NCI-H345 (cell line): Measurements from ENCODE around the gene FBLN1.
"Not testable (repeated sequence)": the region's sequence is repeated elsewhere in the genome, so short reads cannot be mapped to it uniquely, and the experiment has no call there.

ENCODE experiments used
- DNase-seq: peaks from one replicate; lab custom pipeline; 2025; lab: John Stamatoyannopoulos, UW

The FBLN1 gene

DNA sequence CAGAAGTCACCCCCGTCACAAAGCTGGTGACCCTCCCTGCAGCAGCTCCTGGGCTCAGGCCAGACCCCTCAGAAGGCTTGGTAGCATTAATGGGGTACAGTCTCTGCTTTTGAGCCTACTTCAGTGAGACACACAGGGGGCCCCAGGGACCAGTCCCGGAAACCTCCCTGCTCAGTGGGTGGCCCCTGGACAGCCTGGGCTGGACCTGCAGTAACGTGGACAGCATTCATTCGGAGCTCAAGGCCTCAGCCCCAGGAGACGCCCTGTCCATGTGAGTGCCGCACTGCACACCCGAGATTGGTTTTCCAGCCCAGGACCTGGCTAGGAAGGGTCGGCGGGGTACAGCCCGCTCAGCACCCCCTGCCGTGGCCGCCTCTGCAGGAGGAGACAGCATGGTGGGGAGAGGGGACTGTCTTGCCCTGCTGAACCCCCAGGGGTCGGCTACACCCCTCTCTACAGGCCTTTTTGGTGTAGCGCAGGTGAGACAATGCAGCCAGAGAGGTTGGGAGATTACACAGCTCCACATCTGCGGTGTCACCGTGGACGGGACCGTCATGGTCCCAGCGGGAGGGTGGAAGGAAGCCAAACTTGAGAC, 83.4 kb downstream of the FBLN1 start:
- DNase-seq: peak; percentile 68

GRCh38 chr22:45586651-45587405, 84.1 kb downstream of the FBLN1 start:
- no peak for DNase-seq

- DNase-seq: no peak
Observed at GRCh38 chr22:45587638-45588505, 85.2 kb downstream of the FBLN1 start.

DNA sequence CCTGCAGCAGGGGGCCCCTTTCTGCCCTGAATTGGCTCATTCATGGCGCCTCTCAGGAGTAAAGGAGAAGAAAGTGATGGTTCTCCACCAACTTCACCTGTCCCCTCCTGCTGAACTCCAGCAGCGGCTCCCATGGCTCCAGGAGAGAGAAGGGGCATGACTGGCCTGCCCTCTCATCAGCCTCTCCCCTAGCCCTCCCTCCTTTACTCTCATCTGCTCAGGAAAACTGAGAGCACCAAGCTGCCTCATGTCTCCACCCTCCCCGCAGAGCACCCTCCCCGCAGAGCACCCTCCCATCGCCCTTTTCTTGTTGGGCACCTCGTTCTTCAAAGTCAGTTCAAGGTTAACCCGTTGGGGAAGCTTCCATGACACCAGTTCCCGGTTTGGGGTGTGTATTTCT, 86.9 kb downstream of the FBLN1 start:
- DNase-seq: no peak

DNA sequence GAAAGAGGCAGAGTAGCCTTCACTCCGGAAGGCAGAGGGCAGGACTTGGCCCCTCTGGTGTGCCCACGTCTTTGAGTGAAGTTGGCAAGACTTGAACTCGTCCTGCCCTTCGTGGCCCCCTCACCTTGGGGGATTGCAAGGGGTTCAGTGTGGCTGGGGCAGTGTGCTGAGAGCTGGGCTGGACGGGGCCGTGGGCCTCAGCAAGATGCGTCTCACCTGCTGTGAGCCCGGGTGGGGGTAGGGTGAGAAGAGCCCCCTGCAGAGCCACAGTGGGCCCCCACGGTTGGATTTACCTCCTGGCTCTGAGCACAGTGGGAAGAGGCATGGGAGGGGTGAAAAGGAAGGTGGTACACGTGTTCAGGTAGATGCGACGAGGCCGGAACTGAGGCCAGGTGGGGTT, 87.6 kb downstream of the FBLN1 start:
- no peak for DNase-seq

DNA sequence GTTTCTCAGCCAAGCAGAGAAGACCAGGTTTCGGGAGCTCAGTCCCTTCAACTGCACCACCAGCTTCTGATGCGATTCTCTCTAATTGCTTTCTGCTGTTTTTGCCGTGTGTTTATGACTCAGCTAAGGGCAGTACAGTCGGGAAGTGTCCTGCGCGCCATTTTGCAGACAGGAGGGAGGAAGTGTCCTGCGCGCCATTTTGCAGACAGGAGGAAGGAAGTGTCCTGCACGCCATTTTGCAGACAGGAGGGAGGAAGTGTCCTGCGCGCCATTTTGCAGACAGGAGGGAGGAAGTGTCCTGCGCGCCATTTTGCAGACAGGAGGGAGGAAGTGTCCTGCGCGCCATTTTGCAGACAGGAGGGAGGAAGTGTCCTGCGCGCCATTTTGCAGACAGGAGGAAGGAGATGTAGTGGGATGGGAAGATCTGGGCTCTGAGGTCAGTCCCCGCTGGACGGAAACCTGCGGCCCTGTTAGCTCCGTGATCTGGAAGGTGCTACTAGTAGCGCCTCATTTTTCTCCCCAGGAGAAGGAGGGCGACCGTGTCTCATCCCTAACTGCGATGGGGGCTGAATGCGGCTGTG, 89.0 kb downstream of the FBLN1 start:
- not testable (repeated sequence) for DNase-seq

GRCh38 chr22:45594123-45594941, 91.6 kb downstream of the FBLN1 start:
- no peak for DNase-seq

DNA sequence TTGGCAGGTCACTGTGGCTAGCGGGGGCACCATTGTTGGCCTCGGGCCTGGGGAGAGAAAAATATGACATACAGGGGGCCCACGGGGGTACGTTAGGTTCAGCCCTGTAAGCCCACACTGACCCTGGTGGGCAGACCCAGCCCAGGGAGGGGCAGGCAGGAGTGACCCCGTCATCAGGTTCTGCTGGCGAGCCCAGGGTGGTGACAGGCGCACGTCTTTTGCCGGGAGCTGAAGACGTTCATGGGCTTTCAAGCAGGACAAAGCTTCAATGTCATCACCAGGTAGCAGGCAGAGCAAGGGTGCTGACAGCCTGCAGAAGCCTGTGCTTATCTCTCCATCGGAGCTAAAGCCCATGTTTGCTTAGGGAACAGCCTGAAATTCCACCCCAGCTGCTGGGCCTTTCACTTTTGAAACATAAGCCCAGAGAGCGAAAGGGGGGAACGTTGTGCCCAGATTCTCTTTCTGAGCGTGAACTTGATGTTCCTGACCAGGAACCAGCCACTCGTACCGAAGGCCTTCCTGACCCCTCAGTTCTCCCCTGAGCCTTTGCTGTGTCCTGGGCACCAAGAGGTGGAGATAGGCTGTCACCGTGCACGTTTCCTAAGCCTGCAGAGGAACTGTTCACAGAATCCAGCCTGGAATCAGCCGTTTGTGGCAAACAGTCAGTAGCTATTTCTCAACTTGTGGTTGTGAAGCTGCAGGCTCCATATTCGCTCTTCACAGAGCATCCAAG, 94.9 kb downstream of the FBLN1 start:
- no peak for DNase-seq

- no peak for DNase-seq
Observed at GRCh38 chr22:45598596-45599217, 96.0 kb downstream of the FBLN1 start.

DNA sequence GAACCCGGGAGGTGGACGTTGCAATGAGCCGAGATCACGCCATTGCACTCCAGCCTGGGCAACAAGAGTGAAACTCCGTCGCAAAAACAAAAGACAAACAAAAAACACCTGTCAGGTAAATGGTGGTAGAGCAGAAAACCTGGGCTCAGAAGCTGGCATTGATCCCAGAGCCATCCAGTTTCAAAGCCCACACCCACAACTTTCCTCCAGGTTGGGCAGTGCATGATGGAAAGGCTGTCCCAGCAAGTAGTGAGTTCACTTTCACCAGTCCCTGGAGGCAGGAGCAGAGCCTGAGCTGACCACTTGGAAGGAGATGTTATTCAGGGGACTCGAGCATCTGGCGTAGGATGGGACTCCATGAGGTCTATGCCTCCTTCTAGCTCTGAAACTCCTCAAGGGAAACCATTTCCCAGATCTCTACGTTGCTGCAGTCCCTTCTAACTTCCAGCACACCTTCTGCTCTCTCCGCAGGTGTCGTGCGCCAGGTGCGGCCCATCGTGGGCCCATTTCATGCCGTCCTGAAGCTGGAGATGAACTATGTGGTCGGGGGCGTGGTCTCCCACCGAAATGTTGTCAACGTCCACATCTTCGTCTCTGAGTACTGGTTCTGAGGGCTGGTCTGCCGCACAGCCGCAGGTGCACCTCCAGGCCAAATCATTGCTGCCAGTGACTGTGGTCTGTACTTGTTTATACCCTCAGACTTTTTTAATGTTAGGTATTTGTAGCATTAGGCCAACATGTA, 97.3 kb downstream of the FBLN1 start:
- DNase-seq: peak; percentile 80

- DNase-seq: no peak
Observed at GRCh38 chr22:45600790-45601730, 98.4 kb downstream of the FBLN1 start.

DNA sequence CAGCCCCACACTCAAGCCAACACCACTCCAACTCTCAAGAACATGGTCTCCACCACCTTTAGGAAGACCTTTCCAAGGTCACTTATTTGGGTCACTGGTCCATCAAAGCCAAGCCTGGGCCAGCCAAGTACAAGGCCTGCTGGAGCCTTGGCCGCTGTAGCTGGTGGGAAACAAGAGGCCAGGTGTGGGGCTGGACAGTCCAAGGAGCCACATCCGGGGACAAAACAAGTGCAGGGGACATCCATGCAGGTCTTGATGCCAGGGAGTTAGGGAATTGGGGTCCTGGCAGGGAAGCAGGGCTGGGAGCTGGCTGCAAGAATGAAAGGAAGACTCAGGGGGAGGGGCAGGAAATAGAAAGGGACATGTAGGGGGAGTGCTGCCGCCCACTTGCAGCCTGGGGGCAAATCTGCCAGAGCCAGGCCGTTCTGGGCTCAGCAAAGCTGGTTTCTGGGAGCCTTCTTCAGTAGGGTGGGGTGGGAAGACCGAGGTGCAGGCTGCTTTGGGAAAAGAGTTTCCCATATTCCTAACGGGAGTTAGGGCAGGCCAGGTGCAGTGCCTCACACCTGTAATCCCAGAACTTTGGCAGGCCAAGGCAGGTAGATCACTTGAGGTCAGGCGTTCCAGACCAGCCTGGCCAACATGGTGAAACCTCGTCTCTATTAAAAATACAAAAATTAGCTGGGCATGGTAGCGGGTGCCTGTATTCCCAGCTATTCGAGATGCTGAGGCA, 99.5 kb downstream of the FBLN1 start:
- no peak for DNase-seq

DNA sequence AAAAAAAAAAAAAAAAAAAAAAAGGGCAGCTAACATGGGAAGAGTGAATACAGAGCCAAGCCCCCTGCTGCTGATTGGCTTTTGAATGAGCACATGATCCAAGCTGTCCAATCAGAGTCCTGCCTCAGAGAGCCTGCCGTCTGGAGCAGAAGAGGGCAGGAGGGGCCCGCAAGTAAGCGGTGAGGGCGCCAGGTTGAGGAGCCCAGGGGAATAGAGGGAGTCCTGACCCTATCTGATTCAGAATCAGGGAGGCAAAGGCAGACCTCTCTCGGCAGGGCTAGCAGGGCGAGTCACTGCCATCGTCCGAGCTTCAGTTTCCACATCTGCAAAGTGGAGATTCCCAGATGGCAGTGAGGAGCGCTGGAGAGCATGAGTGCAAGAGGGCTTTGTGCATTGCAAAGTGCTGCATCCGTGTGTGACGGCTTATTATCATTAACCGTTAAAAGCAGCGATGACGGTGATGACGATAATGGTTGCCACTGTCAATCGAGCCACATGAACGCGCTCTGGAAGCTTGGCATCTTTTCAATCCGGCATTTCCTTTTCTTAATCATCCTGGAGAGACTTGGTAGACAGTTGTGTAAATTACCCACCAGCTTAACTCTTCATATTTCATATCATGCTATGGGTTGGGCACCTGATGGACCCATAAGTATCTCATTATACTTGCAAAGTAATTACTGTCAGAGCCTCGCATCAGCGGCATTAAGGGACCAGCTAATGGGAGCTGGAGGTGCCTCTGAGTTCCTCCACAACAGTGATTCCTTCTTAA, 100.3 kb downstream of the FBLN1 start:
- peak; percentile 84 for DNase-seq

DNA sequence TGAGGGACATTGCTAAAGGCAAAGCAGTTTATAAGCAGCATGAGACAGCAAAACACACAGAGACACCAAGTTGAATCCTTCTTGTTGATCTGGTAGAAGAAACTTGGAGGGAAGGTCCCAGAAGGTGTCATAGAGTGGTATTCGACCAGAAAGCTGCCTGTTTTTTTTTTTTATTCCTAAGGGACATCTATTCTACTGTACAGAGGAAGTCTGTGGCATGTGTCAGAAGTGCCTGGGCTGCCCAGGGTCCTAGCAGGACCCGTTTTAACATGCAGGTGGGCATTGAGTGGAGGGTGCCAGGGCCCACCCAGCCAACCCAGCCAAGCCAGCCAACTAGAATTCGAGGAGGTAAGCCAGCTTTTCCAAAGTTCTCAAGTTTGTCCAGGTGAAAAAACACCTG, 100.9 kb downstream of the FBLN1 start:
- DNase-seq: peak; percentile 5

DNA sequence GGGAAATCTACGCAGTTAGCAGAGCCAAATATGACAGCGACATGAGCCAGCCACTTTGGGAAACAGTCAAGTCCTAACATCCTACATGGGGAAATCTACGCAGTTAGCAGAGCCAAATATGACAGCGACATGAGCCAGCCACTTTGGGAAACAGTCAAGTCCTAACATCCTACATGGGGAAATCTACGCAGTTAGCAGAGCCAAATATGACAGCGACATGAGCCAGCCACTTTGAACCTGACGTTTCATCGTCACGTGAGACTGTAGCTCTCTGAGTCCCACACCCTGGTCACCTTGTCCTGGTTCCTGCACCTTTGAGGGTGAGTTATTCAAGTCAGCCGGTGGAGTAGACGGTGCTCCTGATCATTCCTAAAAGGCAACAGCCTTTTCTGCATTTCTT, 105.4 kb downstream of the FBLN1 start:
- DNase-seq: not testable (repeated sequence)

- no peak for DNase-seq
Observed at GRCh38 chr22:45608763-45609180, 106.1 kb downstream of the FBLN1 start.

GRCh38 chr22:45612451-45612901, 109.8 kb downstream of the FBLN1 start:
- no peak for DNase-seq
